Naive thymus-derived CD8-positive, alpha-beta T cell (primary cell): Measurements from ENCODE around the gene LRMDA. TPM values are rescaled to one million over a fixed set of nuclear protein-coding genes. Genes with fewer than 3 reads are reported as not detected.

Experiments used
- ATAC-seq, 2 donors: fragments of 150-1000 bp; cut with Tn5 transposase in 1 of 2; sonication (Bioruptor Pico), chemical (Tn5 transposase) in 1 of 2; 1 replicate in 1 of 2; 2 replicates in 1 of 2; pipeline ENCODE4 v1.10.0; 2021; ENCODE audit warnings: mild to moderate bottlenecking in 2 of 2, moderate library complexity in 2 of 2
- POLR2A ChIA-PET: fragments of 350-600 bp; sonication (Branson Sonifier 250); formaldehyde crosslinking; loops from one replicate; lab custom pipeline; 2021; ENCODE audit warnings: antibody characterized with exemption; lab: Charles Lee
- DNase-seq, 10 donors: peaks; one replicate each; pipeline versions ENCODE4 v3.0.0 to v3.0.0-alpha.2; 2020 to 2022
- H3K27ac Mint-ChIP-seq, 10 donors: one replicate each; pipeline ENCODE4 v1.8.0; 2020 to 2022; ENCODE audit warnings: mild to moderate bottlenecking in 10 of 10, mixed read lengths in 10 of 10, moderate library complexity in 4 of 10, inconsistent platforms in 1 of 10
- H3K27me3 Mint-ChIP-seq, 5 donors: one replicate each; pipeline ENCODE4 v1.8.0; 2021 to 2022; ENCODE audit warnings: mixed read lengths in 5 of 5
- H3K36me3 Mint-ChIP-seq, 3 donors: one replicate each; pipeline ENCODE4 v1.8.0; 2020 to 2022; ENCODE audit warnings: mixed read lengths in 3 of 3, mild to moderate bottlenecking in 2 of 3, inconsistent platforms in 1 of 3
- H3K4me1 Mint-ChIP-seq, 4 donors: one replicate each; pipeline ENCODE4 v1.8.0; 2021 to 2022; ENCODE audit warnings: mixed read lengths in 4 of 4
- H3K4me3 Mint-ChIP-seq, 10 donors: one replicate each; pipeline ENCODE4 v1.8.0; 2020 to 2022; ENCODE audit warnings: mild to moderate bottlenecking in 10 of 10, mixed read lengths in 10 of 10, moderate library complexity in 6 of 10, inconsistent platforms in 1 of 10
- H3K9me3 Mint-ChIP-seq, 9 donors: one replicate each; pipeline ENCODE4 v1.8.0; 2020 to 2022; ENCODE audit warnings: mixed read lengths in 9 of 9, mild to moderate bottlenecking in 3 of 9, inconsistent platforms in 1 of 9, moderate library complexity in 1 of 9
- polyA plus RNA-seq, 3 donors: library from polyadenylated mRNA; unstranded; fragments of 300-500 nt; fragmentation: Illumina TruSeq; gene quantifications; one replicate each; pipeline ENCODE4 v1.2.3, GENCODE V29; 2021
- total RNA-seq, 8 experiments: library from RNA in 2 of 8; stranded (reverse) in 2 of 8; gene quantifications; one replicate each; pipeline ENCODE4 v1.2.3 and lab custom pipeline; 2021 to 2026

Gene LRMDA
- total and polyA plus RNA-seq, 5 experiments from 2014 or later, result not detected

- Mint-ChIP-seq H3K27me3 (peaks cover 0 to 9% (median 0%) of the 10 kb centered on the region in 5 donors), H3K9me3 (peaks cover 0 to 7% (median 0%) of the 10 kb centered on the region in 9 donors), H3K4me3 (no peak overlapping the region), H3K4me1 (no peaks in the 10 kb centered on the region), H3K27ac (no peak overlapping the region), H3K36me3 (no peaks in the 10 kb centered on the region)
- POLR2A ChIA-PET, result interaction anchor here (0.6 kb wide), 1 partner anchor 17 kb away, joined by 5 read pairs; no protein-coding TSS in a partner anchor
- DNase-seq, result no peak
- no peak for ATAC-seq
These were observed 837.1 kb downstream of the LRMDA start for GRCh38 chr10:76268530-76268929.

GRCh38 chr10:76268954-76269353 is 837.5 kb downstream of the LRMDA start:
- DNase-seq (no peak), ATAC-seq (no peak)
- POLR2A ChIA-PET, result interaction anchor here (0.6 kb wide), 1 partner anchor 18 kb away, joined by 5 read pairs; no protein-coding TSS in a partner anchor
- H3K9me3 Mint-ChIP-seq, result peaks cover 0 to 10% (median under 1%) of the 10 kb centered on the region in 9 donors
- H3K27ac Mint-ChIP-seq, result no peak overlapping the region
- H3K4me3 Mint-ChIP-seq, result no peak overlapping the region
- no peaks in the 10 kb centered on the region for H3K36me3 Mint-ChIP-seq
- H3K4me1 Mint-ChIP-seq, result no peaks in the 10 kb centered on the region
- H3K27me3 Mint-ChIP-seq, result peaks cover 0 to 9% (median 0%) of the 10 kb centered on the region in 5 donors

- Mint-ChIP-seq H3K36me3 (peaks cover 0 to 4% (median 0%) of the 10 kb centered on the region in 3 donors), H3K9me3 (peaks cover under 1 to 25% (median 11%) of the 10 kb centered on the region in 9 donors), H3K4me1 (no peaks in the 10 kb centered on the region), H3K4me3 (no peak overlapping the region), H3K27ac (no peak overlapping the region), H3K27me3 (peaks cover 0 to 9% (median 0%) of the 10 kb centered on the region in 5 donors)
- POLR2A ChIA-PET, result no interaction called here
- no peak for ATAC-seq
- DNase-seq, result no peak
These were observed 839.0 kb downstream of the LRMDA start for GRCh38 chr10:76270464-76270863.

GRCh38 chr10:76274933-76275332 is 843.5 kb downstream of the LRMDA start:
- H3K27me3 Mint-ChIP-seq, result peaks cover 0 to 2% (median 0%) of the 10 kb centered on the region in 5 donors
- peaks cover 0 to 11% (median 0%) of the 10 kb centered on the region in 3 donors for H3K36me3 Mint-ChIP-seq
- POLR2A ChIA-PET, result no interaction called here
- no peaks in the 10 kb centered on the region for H3K4me1 Mint-ChIP-seq
- ATAC-seq, result no peak
- no peak for DNase-seq
- H3K27ac Mint-ChIP-seq, result no peak overlapping the region
- H3K9me3 Mint-ChIP-seq, result peaks cover 6 to 42% (median 24%) of the 10 kb centered on the region in 9 donors
- H3K4me3 Mint-ChIP-seq, result no peak overlapping the region

GRCh38 chr10:76278811-76279460 is 847.5 kb downstream of the LRMDA start:
- ATAC-seq (no peak), DNase-seq (no peak)
- Mint-ChIP-seq H3K4me1 (peaks cover 0 to 2% (median 0%) of the 10 kb centered on the region in 4 donors), H3K27ac (no peak overlapping the region), H3K9me3 (peaks cover 5 to 46% (median 22%) of the 10 kb centered on the region in 9 donors), H3K27me3 (peaks cover 0 to 16% (median 2%) of the 10 kb centered on the region in 5 donors), H3K4me3 (no peak overlapping the region), H3K36me3 (peaks cover 0 to 11% (median 0%) of the 10 kb centered on the region in 3 donors)
- POLR2A ChIA-PET, result no interaction called here

- DNase-seq (no peak), ATAC-seq (no peak)
- Mint-ChIP-seq H3K36me3 (no peaks in the 10 kb centered on the region), H3K9me3 (peaks cover 0 to 32% (median 6%) of the 10 kb centered on the region in 9 donors), H3K27ac (no peak overlapping the region), H3K4me3 (no peak overlapping the region), H3K4me1 (peaks cover 0 to 2% (median 0%) of the 10 kb centered on the region in 4 donors), H3K27me3 (peaks cover 0 to 28% (median 4%) of the 10 kb centered on the region in 5 donors)
- POLR2A ChIA-PET, result no interaction called here
These were observed 850.2 kb downstream of the LRMDA start for GRCh38 chr10:76281659-76282058.

- H3K4me3 Mint-ChIP-seq, result no peak overlapping the region
- no peaks in the 10 kb centered on the region for H3K36me3 Mint-ChIP-seq
- POLR2A ChIA-PET, result no interaction called here
- DNase-seq (no peak), ATAC-seq (no peak)
- peaks cover 0 to 2% (median 0%) of the 10 kb centered on the region in 4 donors for H3K4me1 Mint-ChIP-seq
- H3K27me3 Mint-ChIP-seq, result peaks cover 0 to 28% (median 4%) of the 10 kb centered on the region in 5 donors
- H3K27ac Mint-ChIP-seq, result no peak overlapping the region
- H3K9me3 Mint-ChIP-seq, result peaks cover 0 to 27% (median 5%) of the 10 kb centered on the region in 9 donors
These were observed 850.9 kb downstream of the LRMDA start for GRCh38 chr10:76282061-76283025.

GRCh38 chr10:76284351-76284750 is 852.9 kb downstream of the LRMDA start:
- no peak for ATAC-seq
- H3K4me1 Mint-ChIP-seq, result peaks cover 0 to 2% (median 0%) of the 10 kb centered on the region in 4 donors
- POLR2A ChIA-PET, result no interaction called here
- H3K9me3 Mint-ChIP-seq, result peaks cover 0 to 21% (median 3%) of the 10 kb centered on the region in 9 donors
- no peak overlapping the region for H3K4me3 Mint-ChIP-seq
- peaks cover 0 to 28% (median 4%) of the 10 kb centered on the region in 5 donors for H3K27me3 Mint-ChIP-seq
- H3K27ac Mint-ChIP-seq, result no peak overlapping the region
- H3K36me3 Mint-ChIP-seq, result no peaks in the 10 kb centered on the region
- DNase-seq, result no peak

GRCh38 chr10:76285012-76285411 is 853.6 kb downstream of the LRMDA start:
- POLR2A ChIA-PET, result no interaction called here
- no peak for ATAC-seq
- H3K9me3 Mint-ChIP-seq, result peaks cover 0 to 21% (median 3%) of the 10 kb centered on the region in 9 donors
- H3K4me1 Mint-ChIP-seq, result peaks cover 0 to 2% (median 0%) of the 10 kb centered on the region in 4 donors
- H3K4me3 Mint-ChIP-seq, result no peak overlapping the region
- no peak overlapping the region for H3K27ac Mint-ChIP-seq
- no peaks in the 10 kb centered on the region for H3K36me3 Mint-ChIP-seq
- H3K27me3 Mint-ChIP-seq, result peaks cover 0 to 28% (median 4%) of the 10 kb centered on the region in 5 donors
- DNase-seq, result no peak

- DNase-seq (no peak), ATAC-seq (no peak)
- Mint-ChIP-seq H3K36me3 (no peaks in the 10 kb centered on the region), H3K4me3 (no peak overlapping the region), H3K4me1 (peaks cover 0 to 2% (median 0%) of the 10 kb centered on the region in 4 donors), H3K9me3 (peaks cover 0 to 21% (median 3%) of the 10 kb centered on the region in 9 donors), H3K27me3 (peaks cover 0 to 28% (median 4%) of the 10 kb centered on the region in 5 donors), H3K27ac (no peak overlapping the region)
- POLR2A ChIA-PET, result no interaction called here
These were observed 854.1 kb downstream of the LRMDA start for GRCh38 chr10:76285515-76285914.

- H3K4me3 Mint-ChIP-seq, result no peak overlapping the region
- POLR2A ChIA-PET, result no interaction called here
- no peak for DNase-seq
- H3K4me1 Mint-ChIP-seq, result peaks cover 0 to 2% (median 0%) of the 10 kb centered on the region in 4 donors
- peaks cover 0 to 21% (median 3%) of the 10 kb centered on the region in 9 donors for H3K9me3 Mint-ChIP-seq
- peaks cover 0 to 28% (median 4%) of the 10 kb centered on the region in 5 donors for H3K27me3 Mint-ChIP-seq
- ATAC-seq, result no peak
- no peaks in the 10 kb centered on the region for H3K36me3 Mint-ChIP-seq
- H3K27ac Mint-ChIP-seq, result no peak overlapping the region
These were observed 855.1 kb downstream of the LRMDA start for GRCh38 chr10:76286536-76286935.

- Mint-ChIP-seq H3K27me3 (peaks cover 0 to 23% (median 4%) of the 10 kb centered on the region in 5 donors), H3K27ac (no peak overlapping the region), H3K9me3 (peaks cover 0 to 17% (median 3%) of the 10 kb centered on the region in 9 donors), H3K4me1 (peaks cover 0 to 2% (median 0%) of the 10 kb centered on the region in 4 donors), H3K4me3 (no peak overlapping the region), H3K36me3 (no peaks in the 10 kb centered on the region)
- ATAC-seq (no peak), DNase-seq (no peak)
- POLR2A ChIA-PET, result no interaction called here
These were observed 856.4 kb downstream of the LRMDA start for GRCh38 chr10:76287856-76288255.
